Activated CD8-positive, alpha-beta memory T cell treated with anti-CD3 and anti-CD28 coated beads for 48 hours (primary cell): ENCODE data around the gene RASSF8.
A peak's percentile ranks its signal among the peaks of the same experiment; 100 is the strongest.

Source experiments
- DNase-seq, 3 experiments: peaks; one replicate each; pipeline ENCODE4 v3.0.0-alpha.2; 2020; ENCODE audit warnings: low read depth in 2 of 3, low spot score in 2 of 3

The RASSF8 gene

GRCh38 chr12:26122681-26123481 is 164.4 kb downstream of the RASSF8 start:
- DNase-seq: no peak

- DNase-seq: no peak
Measured at GRCh38 chr12:26123482-26123980, 165.0 kb downstream of the RASSF8 start.

GRCh38 chr12:26124446-26125399 is 166.2 kb downstream of the RASSF8 start, which contains the start of gene BHLHE41:
Gene BHLHE41, minus strand, starts transcription at chr12:26125037. Its CDS starts 258 bp downstream, at chr12:26124779.
- DNase-seq: no peak

GRCh38 chr12:26125400-26126339 is 167.2 kb downstream of the RASSF8 start:
- peak in 1 of 3 experiments; percentile 9 for DNase-seq

GRCh38 chr12:26126340-26127284 is 168.1 kb downstream of the RASSF8 start:
- peak in 1 of 3 experiments; percentile 13 for DNase-seq

GRCh38 chr12:26127404-26127803 is 168.9 kb downstream of the RASSF8 start:
- no peak for DNase-seq

GRCh38 chr12:26128168-26128567 is 169.7 kb downstream of the RASSF8 start:
- no peak for DNase-seq
